ENCODE measurements around the gene IFITM5. TPM values are rescaled to one million over a fixed set of nuclear protein-coding genes. Genes with fewer than 3 reads are reported as not detected.

The IFITM5 gene
- total and polyA plus RNA-seq, 2 of the 4 experiments (the other 2 are of a cell fraction): not detected

DNA sequence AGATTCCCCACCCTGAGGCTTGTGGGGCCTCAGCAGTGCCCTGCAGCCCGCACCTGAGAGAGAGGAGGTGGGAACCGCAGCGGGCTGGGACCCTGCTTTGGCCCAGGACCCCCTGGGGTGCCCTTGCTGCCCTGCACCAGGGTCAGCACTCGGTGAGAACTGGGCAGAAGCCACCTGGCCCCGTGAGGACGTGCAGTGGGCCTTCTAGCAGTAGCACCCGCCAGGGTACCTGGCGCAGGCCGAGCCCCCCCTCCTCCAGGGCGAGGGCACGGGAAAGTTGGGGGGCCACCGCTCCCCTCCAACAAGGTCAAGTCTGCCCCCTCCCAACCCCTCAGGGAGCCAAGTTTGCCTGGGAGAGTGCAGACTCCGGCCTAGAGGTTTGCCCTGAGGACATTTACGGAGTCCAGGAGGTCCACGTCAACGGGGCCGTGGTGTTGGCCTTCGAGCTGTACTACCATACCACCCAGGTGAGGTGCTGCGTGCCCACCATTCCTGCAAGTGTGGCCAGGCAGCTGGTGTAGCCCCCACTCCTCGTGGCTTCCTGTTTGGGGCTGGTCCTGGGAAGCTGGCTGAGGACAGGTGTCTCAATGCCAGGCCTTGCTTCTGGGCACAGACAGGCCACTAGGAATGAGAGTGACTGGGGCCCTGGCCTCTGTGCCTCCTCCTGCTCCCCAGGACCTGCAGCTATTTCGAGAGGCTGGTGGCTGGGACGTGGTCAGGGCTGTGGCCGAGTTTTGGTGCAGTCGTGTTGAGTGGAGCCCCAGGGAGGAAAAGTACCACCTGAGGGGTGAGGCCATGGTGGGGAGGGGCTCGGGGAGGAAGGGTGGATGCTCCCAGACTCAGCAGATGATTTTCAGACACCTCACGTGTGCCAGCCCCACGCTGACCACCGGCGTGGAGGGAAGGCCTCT is 6.9 kb downstream of the IFITM5 start (continued):
- TF ChIP-seq MXI1 (IDR thresholded peaks at IDR 0.05; ENCODE audit: borderline replicate concordance, low read depth, low read length) (no peak), RAD21 (IDR thresholded peaks at IDR 0.05; ENCODE audit: low read length) (no peak)

GRCh38 chr11:291281-292210 is 7.8 kb downstream of the IFITM5 start:
- in situ Hi-C loops (cut with MboI; ENCODE audit: low sequenced_read_pairs): no loop called here
- BruUV-seq (replicated peaks): no TSS peak
- WGBS, 2 experiments (ENCODE audit: extremely low coverage in 2 of 2, insufficient read length in 1 of 2): 79% methylated on average over 20 of the region's 44 CpGs; no CpG with 5 or more reads in 1 of the 2 experiments
- POLR2A ChIA-PET (ENCODE audit: unreplicated experiment): interaction anchor here (0.6 kb wide), 1 partner anchor 13 kb away, joined by 12 read pairs; no protein-coding TSS in a partner anchor
- H4K91ac ChIP-seq (ENCODE audit: insufficient read depth, low read depth, low read length): no peak overlapping the region
- H4K20me1 ChIP-seq (ENCODE audit: insufficient read depth, low read length): no peaks in the 10 kb centered on the region
- dilution Hi-C loops (cut with HindIII; ENCODE audit: low sequenced_read_pairs, unreplicated experiment): no loop called here
- H3K14ac ChIP-seq (replicated peaks; ENCODE audit: low read depth, low read length): no peak overlapping the region
- peaks cover 12% of the 10 kb centered on the region; the same call in 1 of the 2 replicates for H3K27me3 ChIP-seq (ENCODE audit: control insufficient read depth, insufficient read depth, low read length)
- no peak overlapping the region for H3K27ac ChIP-seq (ENCODE audit: insufficient read depth, low read length)
- no peak overlapping the region for H3K23ac ChIP-seq (ENCODE audit: low read depth, low read length)
- no peak overlapping the region for H2BK15ac ChIP-seq (ENCODE audit: low read depth, low read length)
- H4K5ac ChIP-seq (ENCODE audit: low read depth, low read length): no peak overlapping the region
- no peaks in the 10 kb centered on the region for H3K9me1 ChIP-seq (ENCODE audit: insufficient read depth, low read length)
- no peak overlapping the region for H3K4ac ChIP-seq (ENCODE audit: low read depth, low read length)
- no peak overlapping the region for H4K8ac ChIP-seq (ENCODE audit: low read depth in 2 of 2, low read length in 2 of 2)
- peaks cover 0 to 7% of the 10 kb centered on the region in 2 experiments; a peak in 3 of 4 replicates for H3K79me1 ChIP-seq (ENCODE audit: low read depth in 1 of 2, low read length in 2 of 2)
- intact Hi-C loops (cut with micrococcal nuclease): no loop called here
- H2AFZ ChIP-seq (replicated peaks; ENCODE audit: low read length, poor library complexity): no peak overlapping the region
- ATAC-seq (ENCODE audit: low read depth) (no peak), DNase-seq (no peak)
- CTCF ChIA-PET: no interaction called here
- H3K4me3 ChIP-seq (ENCODE audit: insufficient read depth, low read depth, low read length): no peak overlapping the region
- no peak overlapping the region for H3K18ac ChIP-seq (ENCODE audit: low read depth, low read length)
- H2BK5ac ChIP-seq (ENCODE audit: low read depth, low read length, poor library complexity, severe bottlenecking): no peak overlapping the region
- peak overlapping the region; percentile 42 for H2AK9ac ChIP-seq (replicated peaks; ENCODE audit: low read depth, low read length, poor library complexity)
- H3K36me3 ChIP-seq (ENCODE audit: control insufficient read depth, insufficient read depth, low read length): peaks cover 19% of the 10 kb centered on the region
- H3K9me3 ChIP-seq (ENCODE audit: control insufficient read depth, insufficient read depth, low read length): no peaks in the 10 kb centered on the region
- H3K4me2 ChIP-seq (ENCODE audit: low read depth, low read length): no peak overlapping the region
- H3K4me1 ChIP-seq (ENCODE audit: control insufficient read depth, insufficient read depth, low read length): peaks cover 4% of the 10 kb centered on the region; the same call in 1 of the 2 replicates
- H2AK5ac ChIP-seq (ENCODE audit: low read depth, low read length): no peak overlapping the region
- H2BK120ac ChIP-seq (ENCODE audit: low read depth, low read length): no peak overlapping the region
- no peak overlapping the region for H2BK20ac ChIP-seq (ENCODE audit: low read depth, low read length)
- no peak overlapping the region for H3K56ac ChIP-seq (ENCODE audit: extremely low read depth, insufficient read depth, low read length)
- no peak overlapping the region for H3K9ac ChIP-seq (ENCODE audit: low read depth, low read length)
- TF ChIP-seq MXI1 (IDR thresholded peaks at IDR 0.05; ENCODE audit: borderline replicate concordance, low read depth, low read length): no peak
- TF ChIP-seq CEBPB (IDR thresholded peaks at IDR 0.05; ENCODE audit: low read depth, low read length): no peak
- no peak for TF ChIP-seq SMC3 (IDR thresholded peaks at IDR 0.05; ENCODE audit: low read depth, low read length)
- TF ChIP-seq, protein P1, sequence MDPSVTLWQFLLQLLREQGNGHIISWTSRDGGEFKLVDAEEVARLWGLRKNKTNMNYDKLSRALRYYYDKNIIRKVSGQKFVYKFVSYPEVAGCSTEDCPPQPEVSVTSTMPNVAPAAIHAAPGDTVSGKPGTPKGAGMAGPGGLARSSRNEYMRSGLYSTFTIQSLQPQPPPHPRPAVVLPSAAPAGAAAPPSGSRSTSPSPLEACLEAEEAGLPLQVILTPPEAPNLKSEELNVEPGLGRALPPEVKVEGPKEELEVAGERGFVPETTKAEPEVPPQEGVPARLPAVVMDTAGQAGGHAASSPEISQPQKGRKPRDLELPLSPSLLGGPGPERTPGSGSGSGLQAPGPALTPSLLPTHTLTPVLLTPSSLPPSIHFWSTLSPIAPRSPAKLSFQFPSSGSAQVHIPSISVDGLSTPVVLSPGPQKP (IDR thresholded peaks at IDR 0.05; ENCODE audit: borderline replicate concordance, low read depth, low read length): no peak
- TF ChIP-seq MAZ (IDR thresholded peaks at IDR 0.05; ENCODE audit: borderline replicate concordance, low read depth, low read length): no peak
- no peak for TF ChIP-seq NFE2L2 (IDR thresholded peaks at IDR 0.05; ENCODE audit: low read depth, low read length)
- no peak for TF ChIP-seq BHLHE40 (IDR thresholded peaks at IDR 0.05; ENCODE audit: low read depth, low read length)
- no peak for TF ChIP-seq POLR2A (IDR thresholded peaks at IDR 0.05; ENCODE audit: low read depth, low read length)
- TF ChIP-seq CHD1 (IDR thresholded peaks at IDR 0.05; ENCODE audit: low read depth, low read length): no peak
- no peak for TF ChIP-seq RAD21 (IDR thresholded peaks at IDR 0.05; ENCODE audit: low read length)
- no peak for TF ChIP-seq MAFK (IDR thresholded peaks at IDR 0.05; ENCODE audit: low read depth, low read length)
